Adrenal gland (tissue), 5 donors: ENCODE data around the gene CLDN20.

Experiments used
- CTCF ChIP-seq, 6 experiments: fragments of 450-650 bp in 4 of 6; fragments of 200-600 bp in 2 of 6; sonication (generic) in 1 of 6; IDR thresholded peaks; 1 replicate in 5 of 6; 2 replicates in 1 of 6; pipeline versions ENCODE4 v1.5.1 to v1.8.0; 2016 to 2021; ENCODE audit warnings: antibody characterized with exemption in 6 of 6, mild to moderate bottlenecking in 2 of 6, moderate library complexity in 1 of 6
- POLR2A ChIP-seq, 2 donors: fragments of 450-650 bp; IDR thresholded peaks; one replicate each; pipeline ENCODE4 v1.6.1; 2017; ENCODE audit warnings: antibody characterized with exemption in 2 of 2, mild to moderate bottlenecking in 2 of 2, moderate library complexity in 1 of 2
- donor health status: DM: no; HTN: no; CAD: no.

- TF ChIP-seq CTCF (IDR thresholded peaks at IDR 0.05): no peak
- no peak for TF ChIP-seq POLR2A (IDR thresholded peaks at IDR 0.05)
Measured at GRCh38 chr6:155270561-155271091, 6.8 kb downstream of the CLDN20 start.
